HPDE6-E6E7 (cell line): Measurements from ENCODE around the gene ERICH3.

Experiments used
- DNase-seq: peaks from one replicate; pipeline ENCODE4 v3.0.0; 2011; ENCODE audit warnings: missing footprints; ENCODE audit errors: extremely low spot score

The ERICH3 gene

DNA sequence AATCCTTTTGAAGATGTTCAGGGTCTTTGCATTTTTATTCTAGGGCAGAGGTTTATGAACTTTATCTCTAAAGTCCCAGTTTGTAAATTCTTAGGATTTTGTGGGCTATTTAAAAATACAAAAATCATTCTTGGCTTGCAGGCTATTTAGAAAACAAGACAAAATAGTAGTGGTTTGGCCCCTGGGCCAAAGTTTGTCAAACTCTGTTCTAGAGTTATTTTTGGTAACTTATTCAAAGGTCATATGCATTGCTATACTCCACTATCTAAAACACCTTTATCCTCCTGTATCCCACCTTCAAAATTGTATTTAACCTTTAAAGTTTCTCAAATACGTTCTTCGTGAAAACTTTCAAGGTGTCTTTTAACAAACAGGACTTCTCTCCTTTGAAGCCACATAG, 85.7 kb downstream of the ERICH3 start:
- no peak for DNase-seq

DNA sequence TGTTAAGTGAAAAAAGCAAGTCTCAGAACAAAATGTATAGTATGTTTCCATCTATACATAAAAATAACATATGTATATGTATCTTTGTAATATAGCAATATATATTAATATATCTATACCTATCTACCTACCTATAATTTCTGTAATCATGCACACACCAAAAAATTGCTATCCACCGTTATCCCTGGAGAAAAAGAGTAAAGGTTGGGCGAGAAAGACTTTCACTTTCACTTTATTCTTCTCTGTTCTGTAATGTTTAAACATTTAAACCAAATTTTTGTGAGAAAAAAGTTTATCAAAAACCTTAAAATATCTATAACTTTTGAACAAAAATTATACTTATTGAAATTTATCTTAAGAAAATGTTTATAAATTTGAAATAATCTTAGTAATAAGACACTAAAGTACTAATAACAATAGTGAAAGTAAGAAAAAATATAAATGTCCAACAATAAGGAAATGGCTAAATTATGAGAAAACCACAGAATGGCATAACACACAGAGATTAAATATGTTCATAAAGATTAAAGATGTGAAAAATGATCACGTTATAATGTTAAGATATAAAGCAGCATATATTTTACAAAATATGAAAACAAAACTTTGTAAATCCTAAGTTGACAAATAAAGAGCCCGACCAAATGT, 87.2 kb downstream of the ERICH3 start:
- no peak for DNase-seq

DNA sequence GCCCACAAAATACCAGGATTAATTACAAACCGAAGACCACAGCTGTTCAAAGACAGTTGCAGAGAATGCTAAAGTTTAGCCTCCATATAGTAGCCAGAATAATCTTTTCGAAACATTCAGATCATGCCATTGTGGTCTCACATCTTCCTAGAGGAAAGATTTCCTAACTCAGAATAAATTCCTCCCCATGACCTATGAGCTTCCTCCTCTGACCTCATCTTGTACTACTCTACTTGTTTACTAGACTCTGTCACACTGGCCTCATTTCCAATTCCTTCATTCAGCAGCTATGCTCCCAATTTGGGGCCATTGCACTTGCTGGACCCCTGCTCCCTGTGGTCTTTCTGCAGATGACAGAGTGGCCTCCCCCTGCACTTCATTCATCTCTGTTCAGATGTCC, 89.4 kb downstream of the ERICH3 start:
- DNase-seq = no peak

DNA sequence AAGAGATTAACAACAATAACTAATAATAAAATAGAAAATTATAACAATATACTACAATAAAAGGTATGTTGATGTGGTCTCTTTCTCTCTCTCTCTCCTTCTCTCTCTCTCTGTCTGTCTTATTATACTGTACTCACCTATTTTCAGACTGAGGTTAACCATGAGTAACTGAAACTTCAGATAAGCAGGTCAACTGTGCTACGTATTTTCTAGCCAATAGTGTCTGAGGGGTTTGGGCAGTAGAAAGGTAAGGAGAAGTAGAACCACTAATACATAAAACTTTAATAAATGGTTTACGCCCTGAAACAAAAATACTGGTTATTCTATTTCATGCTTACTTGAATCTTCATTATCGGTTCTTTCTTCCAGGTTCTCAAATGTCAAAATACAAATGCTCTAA, 90.2 kb downstream of the ERICH3 start:
- no peak for DNase-seq

DNA sequence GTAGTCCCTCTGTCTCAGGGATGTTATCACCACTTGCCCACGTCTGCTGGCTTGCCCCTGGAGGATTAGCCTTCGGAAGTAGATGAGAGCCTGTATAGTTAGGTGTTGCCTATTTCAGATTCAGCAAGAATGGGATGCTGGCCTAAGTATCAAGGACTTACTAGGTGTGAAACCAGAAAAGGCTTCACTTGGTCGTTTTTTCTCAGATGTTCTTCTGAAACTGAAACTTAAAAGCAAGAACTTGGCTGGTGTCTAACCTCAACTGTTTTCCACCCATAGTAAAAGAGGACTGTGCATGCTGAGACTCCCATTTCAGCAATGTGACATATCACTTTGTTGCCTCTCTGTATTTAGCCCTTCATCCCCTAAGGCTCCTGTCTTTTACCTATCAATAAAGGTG, 94.2 kb downstream of the ERICH3 start:
- DNase-seq = no peak

DNA sequence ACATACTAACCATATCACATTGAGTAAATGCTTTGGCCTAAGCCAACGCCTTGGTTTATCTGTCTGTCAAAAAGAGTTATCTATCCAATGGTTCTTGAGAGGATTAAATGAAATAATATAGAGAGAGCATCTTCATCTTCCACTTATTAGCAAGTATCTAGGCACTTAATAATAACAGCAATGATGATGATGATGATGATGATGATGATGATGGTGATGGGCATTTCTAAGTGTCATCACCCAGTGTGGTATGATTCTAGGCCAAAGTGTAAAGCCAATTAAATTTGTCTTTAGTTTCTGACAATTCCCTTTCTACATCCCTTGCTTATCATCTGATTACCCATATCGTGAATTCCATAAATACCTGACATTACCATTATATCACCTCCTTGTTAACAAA, 95.5 kb downstream of the ERICH3 start:
- no peak for DNase-seq

DNA sequence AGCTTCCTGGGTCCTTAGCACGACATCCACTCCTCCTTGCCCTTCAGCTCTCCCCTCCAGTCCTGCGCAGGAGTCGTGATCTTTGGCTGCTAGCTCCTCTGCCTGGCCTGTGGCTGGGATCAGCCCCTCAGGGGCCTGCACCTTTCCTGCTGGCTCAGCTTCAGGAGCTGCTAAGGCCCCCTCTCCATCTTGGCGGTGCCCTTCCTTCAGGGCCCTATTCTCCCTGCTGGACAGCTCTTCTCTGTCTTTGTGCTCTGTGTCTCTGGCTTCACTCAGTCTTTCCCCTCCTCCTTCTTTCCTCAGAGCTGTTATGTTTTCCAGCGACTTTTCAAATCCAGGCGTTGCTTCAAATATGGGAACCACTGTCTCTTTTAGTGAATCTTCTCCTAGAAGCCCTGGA, 101.7 kb downstream of the ERICH3 start:
- DNase-seq = no peak

DNA sequence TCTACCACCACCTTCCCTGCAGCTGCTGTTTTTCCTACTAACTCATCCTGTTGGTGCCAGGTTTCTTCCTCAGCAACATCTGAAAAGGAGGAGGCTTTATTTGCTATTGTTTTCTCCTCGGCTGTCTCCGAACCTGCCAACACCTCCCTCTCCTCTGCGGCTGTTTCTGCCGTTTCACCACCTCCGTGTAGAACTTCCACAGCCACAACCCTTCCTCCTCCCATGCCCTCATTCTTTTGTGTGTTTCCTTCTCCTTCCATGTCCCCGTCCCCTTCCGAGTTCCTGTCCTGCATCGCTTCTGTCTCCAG, 102.1 kb downstream of the ERICH3 start:
- no peak for DNase-seq

DNA sequence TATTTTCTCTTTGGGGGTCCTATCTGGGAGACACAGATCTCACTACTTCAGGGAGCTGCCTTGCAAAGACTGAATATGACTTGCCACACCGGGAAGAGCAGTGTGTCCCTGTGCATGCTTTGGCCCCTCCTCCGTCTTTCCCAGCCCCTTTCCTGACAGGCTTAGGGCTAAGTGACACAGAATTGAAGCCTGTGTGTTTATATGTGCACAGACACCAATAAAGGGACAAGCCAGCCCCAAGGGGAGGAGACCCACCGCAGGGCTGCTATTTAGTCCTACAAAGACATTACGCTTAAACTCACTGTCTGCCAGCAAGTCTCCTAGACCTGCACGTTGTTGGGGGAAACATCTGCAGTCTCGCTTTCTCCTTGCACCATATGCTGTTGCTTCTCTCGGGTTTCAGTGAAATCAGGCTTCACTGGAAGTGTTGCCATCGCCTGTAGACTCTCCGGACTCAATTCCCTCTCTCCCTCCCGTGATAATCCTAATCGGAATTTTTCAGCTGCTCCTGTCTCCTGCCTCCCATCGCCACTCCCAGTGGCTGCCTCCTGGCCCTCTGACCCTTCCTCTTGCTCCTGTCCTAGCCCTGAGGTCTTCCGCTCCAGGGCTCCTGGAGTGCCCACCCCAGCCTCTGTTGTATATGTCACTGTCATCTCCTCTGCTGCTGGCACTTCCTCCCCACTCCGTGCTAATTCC, 102.6 kb downstream of the ERICH3 start:
- DNase-seq = no peak

DNA sequence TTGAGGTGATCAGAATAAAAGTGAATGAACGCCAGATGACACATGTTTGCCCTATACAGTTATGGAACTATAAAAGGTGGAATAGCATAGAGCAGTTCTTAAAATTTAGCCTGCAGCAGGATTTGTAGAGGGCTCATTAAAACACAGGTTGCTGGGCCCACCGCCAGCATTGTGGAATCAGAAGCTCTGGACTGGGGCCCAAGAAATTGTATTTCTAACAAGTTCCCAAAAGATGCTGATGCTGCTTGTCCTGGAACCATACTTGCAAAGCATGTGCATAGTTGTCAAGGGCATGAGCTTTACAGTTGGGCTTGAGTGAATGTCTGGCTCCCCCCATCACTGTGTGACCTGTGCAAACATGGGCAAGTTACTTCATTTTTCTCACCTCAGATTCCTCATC, 123.7 kb downstream of the ERICH3 start:
- no peak for DNase-seq

DNA sequence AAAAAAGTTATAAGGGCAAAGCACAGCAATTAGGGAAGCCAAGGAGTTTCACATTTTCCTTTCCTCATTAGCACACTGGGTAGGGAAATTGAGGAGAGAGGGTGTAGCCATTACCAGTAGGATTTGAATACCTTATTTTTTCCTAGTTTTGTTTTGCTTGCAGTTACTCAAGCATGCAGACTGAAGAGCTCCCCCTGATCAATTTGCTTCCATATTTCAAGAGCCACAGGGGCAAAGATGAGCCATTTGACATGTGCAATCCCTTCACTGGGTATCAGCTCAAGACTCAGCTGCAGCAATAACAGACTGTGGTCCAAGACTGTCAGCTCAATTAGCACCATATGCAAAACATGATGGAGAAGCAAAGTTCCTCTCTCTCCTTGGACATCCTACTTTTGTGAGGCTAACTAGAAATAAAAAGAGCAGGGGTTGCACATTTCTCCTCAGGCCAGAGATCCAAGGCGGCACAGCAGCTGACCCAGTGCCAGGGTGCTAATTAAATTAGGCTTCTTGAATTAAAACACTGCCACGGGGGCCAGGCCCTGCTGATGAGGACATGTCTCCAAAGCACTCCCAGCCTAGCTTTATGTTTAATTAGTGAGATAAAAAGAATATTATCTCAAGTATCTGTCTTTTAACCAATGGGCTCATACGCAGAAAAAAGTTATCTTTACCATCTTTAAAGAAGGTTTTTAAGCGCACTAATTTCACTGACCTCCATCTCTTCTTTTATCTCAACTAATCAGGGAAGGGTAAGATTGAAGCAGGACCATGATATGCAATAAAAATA, 124.4 kb downstream of the ERICH3 start:
- DNase-seq = no peak

DNA sequence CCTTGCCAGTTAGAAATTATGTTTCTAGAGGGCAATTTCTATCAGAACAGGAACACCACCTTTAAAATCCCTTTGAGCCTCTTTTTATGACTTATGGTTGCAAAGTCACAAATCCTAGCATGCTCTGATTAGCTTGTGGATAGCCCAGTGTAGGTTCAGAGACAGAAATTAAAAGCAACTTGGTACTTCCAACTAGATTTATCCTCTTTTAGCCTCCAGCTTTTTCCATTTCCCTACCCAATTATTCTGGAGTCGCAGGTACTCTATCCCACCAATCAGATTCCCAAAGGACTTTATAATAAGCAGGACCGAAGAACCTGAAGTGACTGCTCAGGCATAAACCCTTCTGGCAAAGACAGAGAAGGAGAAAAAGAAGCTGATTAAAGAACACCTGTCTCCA, 127.8 kb downstream of the ERICH3 start:
- DNase-seq = no peak

DNA sequence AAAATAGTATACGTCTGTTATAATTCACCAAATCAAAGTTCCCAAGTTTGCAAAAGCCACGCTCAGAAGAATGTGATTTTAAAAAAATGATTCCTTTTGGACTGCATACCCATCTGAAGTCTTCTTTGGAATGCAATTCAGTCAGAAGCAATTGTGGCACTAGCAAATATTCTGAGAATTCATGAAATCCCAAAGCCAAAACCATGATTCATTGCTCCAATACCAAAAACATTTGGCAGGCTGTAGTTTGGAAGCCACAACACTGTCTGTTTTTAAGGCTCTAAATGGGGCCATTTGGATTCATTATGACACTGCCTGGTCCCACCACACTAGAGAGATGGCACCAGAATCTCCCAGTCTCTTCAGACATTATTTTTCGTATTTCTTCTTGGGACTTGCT, 139.4 kb downstream of the ERICH3 start:
- DNase-seq = no peak

DNA sequence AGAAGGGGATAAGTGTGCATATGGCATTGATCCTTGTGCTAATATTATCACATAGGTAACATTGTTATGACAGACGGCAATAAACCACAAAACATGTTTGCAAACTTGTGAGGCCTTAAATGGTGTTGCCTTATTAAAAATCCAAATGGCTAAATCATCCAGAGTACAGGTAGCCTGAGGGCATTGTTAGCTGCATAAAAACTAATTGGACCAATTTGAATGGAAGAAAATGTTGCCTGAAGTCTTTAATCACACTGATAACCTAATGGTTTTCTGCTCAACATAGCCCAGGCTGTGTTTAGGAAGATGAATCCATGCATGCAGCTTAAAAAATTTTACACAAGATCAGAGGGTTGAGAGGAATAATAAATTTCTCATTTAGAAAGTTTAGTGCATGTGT, 141.8 kb downstream of the ERICH3 start:
- no peak for DNase-seq

DNA sequence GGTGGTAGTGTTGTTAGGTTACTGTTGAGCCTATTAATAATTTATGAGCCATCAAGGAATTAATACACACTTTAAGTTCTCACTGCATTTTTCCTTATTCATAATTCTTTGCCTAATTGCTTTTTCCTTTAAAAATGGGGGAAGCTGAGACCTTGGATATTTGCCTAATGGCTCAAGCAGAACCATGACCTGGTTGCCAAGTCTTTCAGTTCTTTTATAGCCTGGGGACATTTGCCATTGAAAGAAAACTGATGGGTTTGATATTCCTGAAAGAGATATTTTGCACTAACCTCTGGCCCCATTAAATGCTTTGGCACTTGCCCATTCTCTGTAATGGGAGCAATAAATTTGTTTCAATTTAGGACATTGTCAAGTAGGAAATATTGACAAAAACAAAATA, 142.7 kb downstream of the ERICH3 start:
- DNase-seq = no peak

DNA sequence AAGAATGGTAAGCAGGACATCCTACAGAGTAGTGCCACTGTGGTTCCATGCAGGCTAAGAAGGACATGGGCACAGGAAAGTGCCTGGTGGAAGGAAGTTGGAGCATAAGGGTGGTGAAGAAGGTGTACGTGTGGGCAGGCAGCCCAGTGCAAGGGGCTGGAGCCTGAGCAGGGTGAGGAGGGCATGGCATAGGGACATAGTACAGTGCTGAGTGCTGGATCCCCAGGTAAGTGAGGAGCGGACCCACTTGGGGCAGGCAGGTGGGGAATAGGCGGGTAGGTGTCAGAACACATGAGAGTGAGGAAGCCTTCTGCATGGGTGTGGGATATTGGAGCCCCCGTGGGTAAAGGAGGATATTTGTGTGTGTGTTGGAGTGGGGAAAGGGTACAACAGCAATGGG, 145.5 kb downstream of the ERICH3 start:
- DNase-seq = no peak

DNA sequence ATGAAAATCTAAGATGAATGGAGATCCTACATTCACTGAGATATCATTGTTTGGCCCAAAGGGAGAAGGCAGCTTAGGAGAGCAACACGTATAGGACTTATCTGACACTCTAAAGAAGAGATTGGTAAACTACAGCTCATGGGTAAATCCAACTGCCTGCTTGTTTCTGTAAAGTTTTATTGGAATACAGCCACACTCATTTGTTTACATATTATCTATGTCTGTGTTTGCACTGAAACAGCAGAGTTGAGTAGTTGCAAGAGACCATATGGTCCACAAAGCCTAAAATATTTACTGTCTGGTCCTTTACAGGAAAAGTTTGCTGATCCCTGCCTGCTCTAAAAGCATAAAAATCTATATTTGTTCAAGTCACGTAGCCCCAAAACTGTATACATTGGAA, 146.9 kb downstream of the ERICH3 start:
- DNase-seq = no peak

DNA sequence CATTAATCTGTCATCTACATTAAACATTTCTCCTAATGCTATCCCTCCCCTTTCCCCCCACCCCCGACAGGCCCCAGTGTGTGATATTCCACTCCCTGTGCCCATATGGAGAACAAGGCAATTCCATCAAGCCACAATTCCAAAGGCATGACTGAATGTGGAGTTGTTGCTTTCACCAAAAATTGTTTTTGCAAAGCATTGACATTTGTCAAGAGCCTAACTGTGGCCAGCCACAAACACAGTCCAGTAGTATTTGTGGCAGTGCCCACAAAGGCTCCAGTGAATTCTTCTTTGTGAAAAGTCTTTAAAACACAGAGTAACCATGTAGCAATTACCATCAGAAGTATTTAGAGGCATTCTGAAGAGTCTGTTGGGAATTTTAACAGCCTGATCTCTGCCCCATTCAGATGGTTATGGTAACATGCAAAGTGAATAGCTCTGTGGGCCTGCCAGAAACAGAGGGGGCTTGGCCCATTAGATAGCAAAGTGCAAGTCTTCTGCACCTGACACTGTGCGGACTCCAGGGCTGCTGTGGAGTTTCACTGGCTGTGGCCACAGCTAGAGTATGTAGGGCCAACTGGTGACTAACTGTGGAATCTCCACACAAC, 149.6 kb downstream of the ERICH3 start:
- no peak for DNase-seq

DNA sequence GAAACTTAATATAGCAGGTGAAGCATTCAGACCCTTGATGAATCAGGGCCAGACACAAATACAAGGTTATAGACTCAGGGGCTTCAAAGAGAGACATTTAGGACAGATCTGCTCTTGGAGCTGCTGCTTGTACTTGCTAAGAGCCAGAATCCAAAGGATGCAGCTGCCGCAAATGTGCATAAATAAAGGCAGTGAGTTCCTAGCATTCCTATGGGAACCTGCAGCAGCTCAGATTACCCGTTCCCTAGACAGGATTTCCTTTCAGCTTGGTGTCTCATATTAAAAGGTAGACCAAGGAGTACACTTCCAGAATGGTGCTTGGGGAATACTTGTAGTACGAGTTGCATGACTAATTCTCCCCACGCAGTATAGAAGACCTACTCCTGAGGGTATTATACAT, 151.4 kb downstream of the ERICH3 start:
- no peak for DNase-seq
